Parathyroid adenoma (tissue), 2 donors: ENCODE measurements around the gene TBC1D5.

Experiments
- H2AFZ ChIP-seq: fragments of 300-600 bp; sonication (generic); one replicate; pipeline ENCODE4 v1.7.0; 2017; ENCODE audit warnings: antibody characterized with exemption, mild to moderate bottlenecking
- H3K27ac ChIP-seq: fragments of 300-600 bp; sonication (generic); one replicate; pipeline ENCODE4 v1.7.0; 2017
- H3K27me3 ChIP-seq: fragments of 300-600 bp; sonication (generic); one replicate; pipeline ENCODE4 v1.7.0; 2017; ENCODE audit warnings: low read length; ENCODE audit not compliant: control insufficient read depth, insufficient read depth
- H3K36me3 ChIP-seq: fragments of 300-600 bp; sonication (generic); one replicate; pipeline ENCODE4 v1.7.0; 2017; ENCODE audit warnings: low read length; ENCODE audit not compliant: control insufficient read depth, insufficient read depth
- H3K4me1 ChIP-seq: fragments of 300-600 bp; sonication (generic); one replicate; pipeline ENCODE4 v1.7.0; 2017; ENCODE audit warnings: control low read depth
- H3K4me2 ChIP-seq: fragments of 300-600 bp; sonication (generic); one replicate; pipeline ENCODE4 v1.7.0; 2017; ENCODE audit warnings: low read length
- H3K4me3 ChIP-seq: fragments of 300-600 bp; sonication (generic); one replicate; pipeline ENCODE4 v1.7.0; 2017; ENCODE audit warnings: low read depth, low read length
- H3K79me2 ChIP-seq: fragments of 300-600 bp; sonication (generic); one replicate; pipeline ENCODE4 v1.7.0; 2017; ENCODE audit warnings: control low read depth
- H3K9ac ChIP-seq: fragments of 300-600 bp; sonication (generic); one replicate; pipeline ENCODE4 v1.7.0; 2017; ENCODE audit warnings: mild to moderate bottlenecking
- H3K9me3 ChIP-seq: fragments of 300-600 bp; sonication (generic); one replicate; pipeline ENCODE4 v1.7.0; 2017; ENCODE audit warnings: low read length; ENCODE audit not compliant: control insufficient read depth
- TF ChIP-seq, protein P1 (sequence below): fragments of 300-600 bp; sonication (generic); IDR thresholded peaks from one replicate; pipeline ENCODE4 v1.7.0; 2017; ENCODE audit warnings: antibody characterized with exemption, mild to moderate bottlenecking
- donor health status: primary hyperparathyroidism.

Gene TBC1D5

DNA sequence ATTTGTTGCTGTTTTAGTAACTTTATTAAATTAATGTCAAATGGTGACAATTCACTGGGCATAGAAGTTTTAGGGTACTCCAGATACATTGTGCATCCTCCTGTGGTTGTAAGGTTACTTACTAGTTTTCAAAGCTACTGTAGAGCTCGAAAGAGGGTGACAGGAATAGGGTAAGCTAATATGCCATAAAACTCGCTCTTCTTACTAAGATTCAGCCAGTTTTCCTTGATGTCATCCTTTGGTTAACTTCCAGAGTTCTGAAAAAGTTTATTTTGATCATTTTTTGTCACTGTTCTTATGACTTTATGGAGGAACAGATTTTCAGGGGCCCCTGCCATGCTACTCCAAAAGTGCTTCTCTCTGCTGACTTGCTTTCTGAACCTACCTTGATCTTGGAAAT lies 522.8 kb downstream of the TBC1D5 start:
- Histone ChIP-seq H3K4me3 (no peak overlapping the region), H3K9me3 (no peaks in the 10 kb centered on the region), H3K4me1 (no peaks in the 10 kb centered on the region), H3K27me3 (no peaks in the 10 kb centered on the region), H3K36me3 (no peaks in the 10 kb centered on the region), H3K27ac (no peak overlapping the region), H2AFZ (no peak overlapping the region), H3K4me2 (no peak overlapping the region), H3K9ac (no peak overlapping the region), H3K79me2 (no peaks in the 10 kb centered on the region)
- TF ChIP-seq, protein P1, sequence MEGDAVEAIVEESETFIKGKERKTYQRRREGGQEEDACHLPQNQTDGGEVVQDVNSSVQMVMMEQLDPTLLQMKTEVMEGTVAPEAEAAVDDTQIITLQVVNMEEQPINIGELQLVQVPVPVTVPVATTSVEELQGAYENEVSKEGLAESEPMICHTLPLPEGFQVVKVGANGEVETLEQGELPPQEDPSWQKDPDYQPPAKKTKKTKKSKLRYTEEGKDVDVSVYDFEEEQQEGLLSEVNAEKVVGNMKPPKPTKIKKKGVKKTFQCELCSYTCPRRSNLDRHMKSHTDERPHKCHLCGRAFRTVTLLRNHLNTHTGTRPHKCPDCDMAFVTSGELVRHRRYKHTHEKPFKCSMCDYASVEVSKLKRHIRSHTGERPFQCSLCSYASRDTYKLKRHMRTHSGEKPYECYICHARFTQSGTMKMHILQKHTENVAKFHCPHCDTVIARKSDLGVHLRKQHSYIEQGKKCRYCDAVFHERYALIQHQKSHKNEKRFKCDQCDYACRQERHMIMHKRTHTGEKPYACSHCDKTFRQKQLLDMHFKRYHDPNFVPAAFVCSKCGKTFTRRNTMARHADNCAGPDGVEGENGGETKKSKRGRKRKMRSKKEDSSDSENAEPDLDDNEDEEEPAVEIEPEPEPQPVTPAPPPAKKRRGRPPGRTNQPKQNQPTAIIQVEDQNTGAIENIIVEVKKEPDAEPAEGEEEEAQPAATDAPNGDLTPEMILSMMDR: no peak

DNA sequence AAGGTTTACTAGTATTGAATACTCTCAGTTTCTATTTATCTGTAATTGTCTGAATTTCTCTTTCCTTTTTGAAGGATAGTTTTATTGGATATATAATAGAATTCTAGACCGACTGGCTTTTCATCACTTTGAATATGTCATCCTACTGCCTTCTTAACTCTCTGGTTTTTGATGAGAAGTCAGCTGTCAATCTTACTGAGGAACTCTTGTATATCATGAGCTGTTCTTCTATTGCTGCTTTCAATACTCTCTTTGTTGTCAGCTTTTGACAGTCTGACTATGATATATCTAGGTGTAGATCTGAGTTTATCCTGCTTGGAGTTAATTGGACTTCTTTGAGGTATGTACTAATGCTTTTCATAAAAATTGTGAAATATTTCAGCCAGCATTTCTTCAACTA lies 523.8 kb downstream of the TBC1D5 start:
- Histone ChIP-seq H2AFZ (no peak overlapping the region), H3K9ac (no peak overlapping the region), H3K27ac (no peak overlapping the region), H3K27me3 (no peaks in the 10 kb centered on the region), H3K4me2 (no peak overlapping the region), H3K9me3 (no peaks in the 10 kb centered on the region), H3K4me3 (no peak overlapping the region), H3K4me1 (no peaks in the 10 kb centered on the region), H3K79me2 (no peaks in the 10 kb centered on the region), H3K36me3 (no peaks in the 10 kb centered on the region)
- TF ChIP-seq, protein P1: no peak

DNA sequence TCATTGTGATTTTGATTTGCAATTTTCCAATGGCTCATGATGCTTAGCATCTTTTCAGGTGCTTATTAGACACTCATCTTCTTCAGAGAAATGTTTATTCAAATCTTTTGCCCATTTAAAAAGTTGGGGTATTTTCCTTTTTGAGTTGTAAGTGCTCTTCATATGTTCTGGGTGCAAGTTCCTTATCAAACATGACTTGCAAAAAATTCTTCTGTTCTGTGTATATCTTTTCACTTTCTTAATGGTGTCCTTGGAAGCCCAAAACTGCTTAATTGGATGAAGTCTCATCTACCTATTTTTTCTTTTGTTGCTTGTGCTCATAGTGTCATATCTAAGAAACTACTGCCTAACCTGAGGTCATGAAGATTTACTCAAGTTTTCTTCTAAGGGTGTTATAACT lies 524.8 kb downstream of the TBC1D5 start:
- Histone ChIP-seq H3K4me3 (no peak overlapping the region), H3K27ac (no peak overlapping the region), H3K4me1 (no peaks in the 10 kb centered on the region), H3K9ac (no peak overlapping the region), H3K9me3 (no peaks in the 10 kb centered on the region), H2AFZ (no peak overlapping the region), H3K27me3 (no peaks in the 10 kb centered on the region), H3K36me3 (no peaks in the 10 kb centered on the region), H3K4me2 (no peak overlapping the region), H3K79me2 (no peaks in the 10 kb centered on the region)
- TF ChIP-seq, protein P1: no peak

DNA sequence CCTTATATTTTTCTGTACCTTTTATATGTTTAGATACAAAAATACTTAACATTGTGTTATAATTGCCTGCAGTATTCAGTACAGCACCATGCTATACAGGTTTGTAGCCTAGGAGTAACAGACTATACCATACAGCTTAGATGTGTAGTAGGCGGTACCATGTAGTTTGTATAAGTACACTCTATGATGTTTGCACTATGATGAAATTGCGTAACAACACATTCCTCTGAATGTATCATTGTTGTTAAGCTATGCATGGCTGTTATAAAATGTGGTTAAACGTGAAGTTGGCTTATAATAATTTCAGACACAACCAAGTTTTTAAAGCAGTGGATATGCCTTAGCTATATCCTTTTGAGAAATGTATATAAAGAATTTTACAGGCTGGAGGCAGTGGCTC lies 529.3 kb downstream of the TBC1D5 start:
- H3K36me3 ChIP-seq: no peaks in the 10 kb centered on the region
- no peaks in the 10 kb centered on the region for H3K9me3 ChIP-seq
- no peaks in the 10 kb centered on the region for H3K4me1 ChIP-seq
- H3K79me2 ChIP-seq: no peaks in the 10 kb centered on the region
- H3K27me3 ChIP-seq: no peaks in the 10 kb centered on the region
- no peak overlapping the region for H3K9ac ChIP-seq
- H3K4me2 ChIP-seq: no peak overlapping the region
- no peak overlapping the region for H3K27ac ChIP-seq
- H3K4me3 ChIP-seq: no peak overlapping the region
- H2AFZ ChIP-seq: no peak overlapping the region
- TF ChIP-seq, protein P1: no peak

DNA sequence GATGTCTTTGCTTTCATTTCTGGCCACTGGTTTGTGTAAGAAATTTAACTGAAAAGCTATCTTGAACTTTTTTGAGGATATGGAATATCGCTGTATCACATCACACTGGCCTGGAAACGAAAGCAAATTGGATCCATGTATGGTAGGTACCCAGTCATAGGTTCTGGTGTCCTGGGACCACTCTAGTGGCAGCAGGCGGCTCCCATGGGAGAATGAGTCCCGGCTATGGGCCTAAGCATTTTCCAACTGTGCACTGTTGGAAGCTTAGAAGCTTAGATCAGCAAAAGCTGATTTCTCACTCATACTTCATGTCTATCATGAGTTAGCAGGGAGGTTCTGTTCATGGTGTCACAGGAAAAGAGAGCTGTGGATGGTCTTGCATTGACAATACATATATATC lies 534.5 kb downstream of the TBC1D5 start:
- Histone ChIP-seq H3K4me1 (no peaks in the 10 kb centered on the region), H3K27me3 (no peaks in the 10 kb centered on the region), H3K36me3 (no peaks in the 10 kb centered on the region), H2AFZ (no peak overlapping the region), H3K27ac (no peak overlapping the region), H3K4me3 (no peak overlapping the region), H3K4me2 (no peak overlapping the region), H3K9ac (no peak overlapping the region), H3K9me3 (no peaks in the 10 kb centered on the region), H3K79me2 (no peaks in the 10 kb centered on the region)
- TF ChIP-seq, protein P1: no peak
